CD4-positive, alpha-beta T cell treated with Interleukin-1 beta for 1 hour (primary cell): ENCODE measurements around the gene SLC6A13.
"Not testable (repeated sequence)": the region's sequence is repeated elsewhere in the genome, so short reads cannot be mapped to it uniquely, and the experiment has no call there.

Experiments
- DNase-seq, 2 donors: peaks; one replicate each; pipeline ENCODE4 v3.0.0-alpha.2; 2020 to 2022

Gene SLC6A13

DNA sequence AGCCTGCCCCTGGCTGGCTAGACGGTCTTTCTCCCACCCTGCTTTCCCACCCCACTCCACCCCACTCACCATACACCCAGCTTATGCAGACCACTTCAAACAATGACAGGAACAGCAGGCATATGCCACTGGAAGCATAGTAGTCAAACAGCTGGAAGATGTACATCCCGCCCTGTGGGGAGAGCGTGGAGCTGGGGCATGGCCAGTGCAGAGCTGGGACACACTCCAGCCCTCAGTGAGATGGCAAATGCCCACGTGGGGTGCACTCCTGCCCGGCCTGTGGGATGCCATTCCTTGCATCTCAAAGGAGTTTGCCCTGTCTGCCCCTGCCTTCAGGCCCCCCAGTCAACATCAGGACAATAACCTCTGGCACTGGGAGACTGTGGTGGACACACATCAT is 67.5 kb downstream of the SLC6A13 start:
- DNase-seq, result no peak

DNA sequence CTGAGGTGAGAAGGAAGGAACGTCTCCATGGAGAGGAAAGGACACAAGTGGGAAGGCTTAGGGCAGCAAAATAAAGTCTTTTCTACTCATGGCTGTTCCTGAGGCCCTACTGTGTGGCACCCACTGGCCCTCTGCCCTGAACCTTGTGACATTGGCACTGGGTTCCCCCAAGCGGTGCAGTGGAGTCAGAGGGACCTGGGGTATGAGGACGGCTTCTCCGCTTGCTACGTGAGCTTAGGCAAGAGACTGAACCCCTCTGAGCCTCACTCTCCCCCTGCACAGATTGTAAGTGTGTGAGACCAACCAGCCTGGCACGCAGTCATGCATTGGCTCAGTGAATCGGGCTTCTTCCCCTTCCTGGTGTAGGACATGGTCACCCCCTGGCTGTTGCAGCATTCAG is 68.4 kb downstream of the SLC6A13 start:
- DNase-seq, result no peak

DNA sequence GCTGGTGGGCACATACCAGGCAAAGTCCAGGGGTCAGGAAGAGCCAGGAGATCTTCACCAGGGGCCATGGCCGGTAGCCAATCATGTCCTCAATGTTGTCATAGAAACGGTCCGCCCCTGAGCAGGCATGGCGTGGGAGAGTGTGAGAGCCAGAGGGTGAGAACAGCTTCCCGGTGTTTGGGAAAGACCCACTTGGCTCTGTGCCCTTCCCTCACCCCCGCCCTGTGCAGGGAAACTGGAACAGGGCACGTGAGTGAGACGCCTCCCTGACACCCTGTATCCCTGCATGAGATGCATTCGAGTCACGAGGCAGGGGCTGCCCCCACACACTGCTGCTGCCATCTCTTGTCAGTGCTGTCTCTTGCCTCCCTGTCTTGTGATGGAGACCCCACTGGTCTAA is 69.4 kb downstream of the SLC6A13 start:
- DNase-seq, result no peak

DNA sequence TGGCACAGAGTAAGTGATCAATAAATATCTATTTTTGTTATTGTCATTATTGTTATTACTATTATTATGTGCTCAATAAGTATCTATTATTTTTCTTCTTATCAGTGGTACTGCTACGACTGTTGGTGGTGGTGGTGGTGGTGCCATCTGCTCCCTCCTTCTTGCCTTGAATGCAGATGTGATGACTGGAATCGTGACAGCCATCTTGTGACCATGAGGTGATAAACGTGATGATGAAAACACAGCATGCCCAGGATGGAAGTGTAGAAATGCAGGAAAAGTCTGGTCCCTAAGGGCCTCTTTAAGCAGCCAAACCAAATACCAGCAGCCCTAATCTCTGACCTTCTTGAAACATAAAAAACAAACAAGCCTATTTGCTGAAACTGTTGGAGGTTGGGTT is 71.1 kb downstream of the SLC6A13 start:
- DNase-seq, result no peak

DNA sequence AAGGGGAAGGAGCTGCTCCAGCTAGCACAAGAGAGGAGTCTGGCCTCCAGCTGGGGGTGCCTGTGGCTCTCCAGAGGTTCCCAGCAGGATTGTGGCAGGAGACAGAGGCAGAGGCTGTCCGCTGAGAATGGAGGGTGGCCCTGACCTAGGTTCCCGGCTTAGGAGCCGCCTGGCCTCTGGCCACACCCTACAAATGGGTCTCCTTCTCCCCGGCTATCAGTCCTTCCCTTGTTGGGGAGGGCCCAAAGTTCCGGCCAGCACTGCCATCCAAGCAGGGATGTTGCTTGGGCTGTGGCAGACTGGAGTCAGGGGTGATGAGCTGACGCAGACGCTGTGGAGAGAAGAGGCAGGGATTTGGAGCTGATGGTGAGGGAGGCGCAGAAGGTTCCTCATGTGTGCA is 71.8 kb downstream of the SLC6A13 start:
- DNase-seq, result no peak

DNA sequence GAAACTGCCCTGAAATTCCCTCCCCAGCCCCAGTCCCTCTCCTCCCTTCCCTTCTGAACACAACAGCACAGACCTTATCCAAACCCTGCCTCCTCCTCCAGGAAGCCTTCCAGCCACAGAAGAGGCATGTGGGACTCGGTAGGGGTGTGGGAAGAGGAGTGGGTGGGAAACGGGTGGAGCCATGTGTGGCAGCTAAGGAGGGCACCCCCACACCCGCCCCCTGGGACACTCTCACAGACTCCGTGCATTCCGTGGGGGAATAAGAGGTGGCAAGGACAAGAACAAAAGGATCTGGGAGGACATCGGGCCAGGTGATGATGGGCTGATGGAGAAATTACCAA is 73.0 kb downstream of the SLC6A13 start:
- DNase-seq, result no peak

DNA sequence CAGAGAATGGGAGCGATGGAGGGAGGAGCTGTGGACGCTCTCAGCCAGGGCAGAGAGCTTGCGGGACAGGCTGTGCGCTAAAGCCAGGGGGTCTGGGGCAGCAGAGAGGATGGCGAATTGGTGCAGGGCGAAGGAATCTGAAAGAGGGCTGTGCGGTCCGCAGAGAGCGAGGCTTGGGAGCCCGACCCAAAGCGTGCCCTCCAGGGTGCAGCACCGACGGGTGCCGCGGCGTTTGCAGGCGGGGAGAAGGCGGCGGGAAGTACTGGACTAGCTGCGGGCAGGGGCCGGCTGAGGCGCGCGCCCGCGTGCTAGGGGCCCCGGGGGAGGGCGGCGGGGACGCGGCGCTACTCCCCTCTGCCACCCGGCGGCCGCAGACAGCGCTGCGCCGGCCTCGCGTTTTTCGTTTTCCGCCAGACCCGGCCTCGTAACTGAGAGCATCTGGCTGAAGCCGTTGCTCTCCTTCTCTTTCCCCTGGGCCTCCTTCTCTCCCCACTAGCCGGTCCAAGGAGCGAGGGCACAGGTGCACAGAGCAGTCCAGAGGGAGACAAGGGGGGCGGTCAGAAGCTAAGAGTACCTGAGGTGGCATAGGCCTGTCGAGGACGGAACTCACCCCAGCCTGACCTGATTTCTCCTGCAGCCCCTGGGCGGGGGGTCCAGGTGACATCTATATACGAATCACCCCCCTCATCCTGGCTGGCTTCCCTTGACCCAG is 73.6 kb downstream of the SLC6A13 start:
- peak; percentile 27 to 46 for DNase-seq

DNA sequence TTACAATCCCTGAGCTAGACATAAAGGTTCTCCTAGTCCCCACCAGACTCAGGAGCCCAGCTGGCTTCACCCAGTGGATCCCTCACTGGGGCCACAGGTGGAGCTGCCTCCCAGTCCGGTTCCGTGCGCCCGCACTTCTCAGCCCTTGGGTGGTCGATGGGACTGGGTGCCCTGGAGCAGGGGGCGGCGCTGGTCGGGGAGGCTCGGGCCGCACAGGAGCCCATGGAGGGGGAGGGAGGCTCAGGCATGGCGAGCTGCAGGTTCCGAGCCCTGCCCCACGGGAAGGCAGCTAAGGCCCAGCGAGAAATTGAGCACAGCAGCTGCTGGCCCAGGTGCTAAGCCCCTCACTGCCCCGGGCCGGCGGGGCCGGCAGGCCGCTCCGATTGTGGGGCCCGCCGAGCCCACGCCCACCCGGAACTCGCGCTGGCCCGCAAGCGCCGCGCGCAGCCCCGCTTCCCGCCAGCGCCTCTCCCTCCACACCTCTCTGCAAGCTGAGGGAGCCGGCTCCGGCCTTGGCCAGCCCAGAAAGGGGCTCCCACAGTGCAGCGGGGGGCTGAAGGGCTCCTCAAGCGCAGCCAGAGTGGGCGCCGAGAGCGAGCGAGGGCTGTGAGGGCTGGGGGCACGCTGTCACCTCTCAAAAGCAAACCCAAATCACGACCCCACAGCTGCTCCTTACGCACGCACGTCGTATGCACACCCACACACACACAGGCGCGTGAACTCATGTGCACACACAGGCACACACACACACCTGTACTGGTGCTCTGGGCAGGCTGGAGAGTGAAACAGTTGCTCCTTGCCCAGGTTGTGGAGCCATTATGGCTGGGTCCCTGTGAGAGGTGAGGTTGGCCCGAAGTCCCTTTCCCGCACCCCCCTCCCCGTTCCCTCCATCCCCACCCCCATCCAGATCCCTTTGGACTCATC is 74.4 kb downstream of the SLC6A13 start:
- DNase-seq, result not testable (repeated sequence)

DNA sequence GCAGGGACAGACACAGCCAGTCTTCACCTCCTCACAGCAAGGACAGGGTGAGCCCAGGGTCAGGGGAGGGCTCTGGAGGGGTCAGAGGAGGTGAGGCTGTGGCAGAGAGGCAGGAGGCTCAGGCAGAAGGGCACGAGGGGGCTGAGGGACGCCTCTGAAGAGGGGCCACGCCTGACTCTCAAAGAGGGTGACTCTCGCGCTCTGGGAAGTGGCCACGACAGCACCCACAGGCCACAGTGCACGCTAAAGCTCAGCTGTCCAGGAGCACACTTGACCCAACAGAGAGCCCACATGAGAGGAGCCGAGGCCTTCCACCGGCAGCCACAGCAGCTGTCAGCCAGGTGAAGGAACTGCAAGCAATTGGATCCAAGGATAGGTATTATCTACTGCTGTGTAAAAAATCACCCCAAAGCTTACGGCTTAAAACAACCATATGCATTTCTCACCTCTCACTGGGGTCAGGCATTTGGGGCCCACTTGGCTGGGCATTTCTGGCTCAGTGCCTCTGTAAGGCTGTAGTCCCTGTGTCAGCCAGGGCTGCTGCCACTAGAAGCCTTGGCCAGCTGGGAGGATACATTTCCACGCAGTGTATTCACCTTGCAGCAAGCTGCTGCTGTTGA is 76.5 kb downstream of the SLC6A13 start:
- no peak for DNase-seq

DNA sequence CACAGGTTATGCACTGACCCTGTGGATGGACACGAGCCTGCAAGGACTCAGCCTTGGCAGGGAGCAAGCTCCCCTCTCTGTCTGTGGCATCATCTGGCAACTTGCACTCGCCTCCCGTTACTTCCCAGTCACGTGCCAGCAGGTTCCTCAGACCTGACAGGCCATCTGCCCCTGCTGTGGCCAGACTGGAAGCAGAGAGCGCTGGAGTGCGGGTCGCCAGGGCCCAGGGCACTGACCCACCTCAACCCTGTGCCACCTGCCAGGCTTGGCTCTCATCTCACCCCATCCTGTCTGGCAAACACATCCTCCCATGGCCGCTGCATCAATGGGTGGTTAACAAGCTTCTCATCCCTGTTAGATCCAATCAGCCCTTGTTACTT is 77.1 kb downstream of the SLC6A13 start:
- DNase-seq, result no peak

DNA sequence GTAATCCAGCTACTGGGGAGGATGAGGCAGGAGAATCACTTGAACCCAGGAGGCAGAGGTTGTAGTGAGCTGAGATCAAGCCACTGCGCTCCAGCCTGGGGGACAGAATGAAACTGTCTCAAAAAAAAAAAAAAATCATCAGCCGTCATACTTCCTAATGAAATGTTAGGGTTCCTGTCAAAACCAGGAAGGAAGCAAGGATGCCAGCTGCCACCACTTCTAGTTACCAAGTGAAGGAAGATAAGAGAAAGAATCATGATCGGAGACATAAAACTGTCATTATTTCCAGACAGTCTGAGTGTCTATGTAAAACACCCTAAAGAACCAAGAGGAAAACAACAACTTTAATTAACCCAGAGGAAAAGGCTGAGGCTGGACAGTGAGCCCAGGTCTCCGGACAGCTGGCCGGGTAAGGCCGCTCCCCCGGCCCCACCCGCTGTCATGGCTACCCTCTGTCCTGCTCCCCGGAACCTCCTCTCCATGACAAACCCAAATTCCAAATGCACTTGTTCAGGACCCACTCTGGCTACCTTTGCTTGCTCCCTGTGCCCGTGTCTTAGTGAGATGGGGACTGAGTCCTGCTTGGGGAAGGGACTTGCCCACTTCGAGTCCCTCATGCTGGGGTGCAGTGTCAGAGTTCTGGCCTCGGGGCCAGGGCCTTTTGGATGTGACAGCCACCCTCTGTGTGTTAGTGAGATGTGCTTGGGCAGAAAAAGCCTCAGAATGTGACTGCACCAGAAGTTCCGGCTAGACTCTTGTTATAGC is 77.6 kb downstream of the SLC6A13 start:
- DNase-seq, result no peak

DNA sequence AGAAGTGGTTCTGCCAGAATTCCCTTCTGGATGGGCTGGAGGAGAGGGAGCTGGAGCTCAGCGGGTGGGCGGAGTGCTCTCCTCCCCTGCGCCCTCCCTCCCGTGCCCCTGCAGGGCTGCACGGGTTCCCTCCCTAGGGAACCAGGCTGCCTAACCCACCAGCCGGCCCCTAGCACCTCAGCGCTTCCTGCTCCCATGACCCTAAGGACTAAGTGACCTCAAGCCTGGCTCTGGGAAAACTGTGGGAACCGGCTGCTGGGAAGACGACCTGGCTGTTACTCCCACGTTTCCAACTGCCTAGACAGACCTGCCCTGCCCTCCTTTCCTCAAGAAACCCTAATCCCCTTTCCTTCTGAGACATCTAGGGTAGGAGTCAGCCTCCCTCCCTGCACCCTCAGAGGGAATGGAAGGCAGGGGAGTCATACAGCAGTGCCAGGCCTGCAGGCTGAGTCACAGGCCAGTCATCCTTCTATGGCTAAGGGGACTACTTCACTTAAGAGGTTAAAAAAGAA is 80.2 kb downstream of the SLC6A13 start:
- no peak for DNase-seq

DNA sequence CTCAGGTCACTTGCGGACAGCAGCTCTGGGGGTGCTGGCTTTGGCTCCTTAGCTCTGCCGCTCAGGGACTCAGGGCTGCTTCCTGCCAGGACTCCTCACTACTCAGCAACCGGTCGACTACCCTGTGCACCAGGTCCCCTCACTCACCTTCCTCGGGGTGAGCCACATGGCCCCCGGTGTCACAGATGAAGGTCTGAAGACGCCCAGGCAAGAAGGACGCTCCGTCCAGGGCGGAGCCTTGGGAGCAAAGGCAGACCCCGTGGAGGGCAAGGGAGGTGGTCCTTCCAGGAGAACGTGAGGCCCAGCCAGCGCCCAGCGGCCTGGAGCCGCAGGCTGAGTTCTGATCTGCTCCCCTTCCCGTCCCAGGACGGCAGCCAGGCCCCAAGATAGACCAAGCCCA is 80.7 kb downstream of the SLC6A13 start:
- DNase-seq, result no peak

DNA sequence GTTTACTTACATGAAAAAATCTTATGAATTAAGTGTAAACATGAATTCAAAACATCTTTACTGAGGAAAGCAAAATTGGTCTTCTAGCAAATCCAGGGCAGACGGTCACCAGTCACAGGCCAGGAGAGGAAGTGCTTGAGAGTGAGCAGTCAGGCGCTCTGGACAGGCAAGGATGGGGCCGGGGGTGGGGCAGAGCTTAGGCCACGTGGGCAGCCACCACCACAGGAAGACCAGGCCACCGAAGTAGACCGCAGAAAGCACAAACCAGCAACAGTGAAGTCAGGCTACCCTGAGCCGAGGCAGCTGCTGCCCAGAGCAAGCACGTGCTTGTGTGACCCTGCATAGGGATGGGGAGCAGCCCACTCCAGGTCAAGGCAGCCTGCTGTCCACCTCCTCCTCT is 82.2 kb downstream of the SLC6A13 start:
- peak; percentile 6 to 51 for DNase-seq

DNA sequence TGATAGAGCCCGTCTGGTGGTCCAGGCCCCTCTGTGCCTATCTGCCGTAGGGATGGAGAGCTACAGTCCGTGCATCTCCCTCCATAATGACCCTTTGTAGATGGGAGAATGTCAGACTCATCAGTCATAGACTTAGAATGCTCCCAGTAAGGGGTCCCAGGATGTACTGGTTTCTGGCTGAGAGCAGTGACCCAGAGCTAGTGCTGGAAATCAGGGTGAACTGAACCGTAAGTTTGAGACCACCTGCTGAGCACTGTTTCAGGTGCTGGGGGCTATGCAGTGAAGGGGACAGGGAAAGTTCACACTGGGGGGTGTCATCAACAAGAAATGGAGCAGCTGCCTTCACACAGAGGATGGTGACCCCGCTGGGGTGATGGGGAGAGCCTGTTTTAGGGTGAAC is 82.8 kb downstream of the SLC6A13 start:
- no peak for DNase-seq

DNA sequence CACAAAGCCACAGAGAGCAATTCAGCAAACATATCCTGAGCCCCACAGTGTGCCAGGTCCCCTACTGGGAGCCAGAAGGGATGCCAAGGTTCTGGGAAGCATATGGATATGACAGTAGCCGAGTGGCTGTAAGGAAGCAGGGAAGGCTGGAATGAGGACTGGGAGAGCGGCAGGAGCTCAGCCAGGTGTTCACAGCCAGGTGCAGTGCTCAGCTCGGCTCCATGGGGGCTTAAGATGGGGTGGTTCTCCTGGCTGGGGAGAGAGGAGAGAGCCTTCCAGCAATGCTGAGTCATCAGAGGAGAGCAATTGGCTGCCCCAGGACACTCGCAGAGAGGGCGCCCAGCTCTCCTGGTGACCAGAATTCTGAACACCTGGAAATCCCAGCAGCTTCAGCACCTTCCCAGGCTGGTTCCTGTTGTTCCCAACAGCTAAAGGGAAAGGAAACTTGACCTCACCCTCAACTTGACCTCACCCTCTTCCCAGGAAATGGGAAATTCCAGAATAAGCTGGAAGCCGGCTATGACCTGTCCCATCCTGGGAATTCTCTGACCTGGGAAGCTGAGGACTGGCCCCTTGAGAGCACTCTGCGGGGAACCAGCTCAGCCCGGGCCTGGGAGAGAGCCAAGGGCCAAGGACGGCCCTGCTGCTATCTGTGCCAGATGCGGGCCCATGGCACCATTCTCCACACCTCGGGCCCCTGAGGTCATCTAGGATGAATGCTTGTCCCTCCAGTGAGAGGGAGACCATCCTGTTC is 83.3 kb downstream of the SLC6A13 start:
- DNase-seq, result no peak

DNA sequence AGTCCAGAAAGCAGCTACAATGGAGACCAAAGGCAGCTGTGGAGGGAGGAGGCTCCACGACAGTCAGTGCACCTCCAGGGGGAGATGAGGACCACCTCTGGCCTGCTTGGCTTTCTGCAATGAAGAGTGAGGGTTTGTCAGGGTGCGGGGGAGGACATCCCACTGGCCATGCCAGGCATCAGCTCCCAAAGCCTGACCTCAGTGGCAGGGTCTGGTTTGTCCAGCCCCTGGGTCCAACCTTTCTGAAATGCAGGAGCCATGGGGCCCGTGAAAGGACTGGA is 83.9 kb downstream of the SLC6A13 start:
- DNase-seq, result no peak

DNA sequence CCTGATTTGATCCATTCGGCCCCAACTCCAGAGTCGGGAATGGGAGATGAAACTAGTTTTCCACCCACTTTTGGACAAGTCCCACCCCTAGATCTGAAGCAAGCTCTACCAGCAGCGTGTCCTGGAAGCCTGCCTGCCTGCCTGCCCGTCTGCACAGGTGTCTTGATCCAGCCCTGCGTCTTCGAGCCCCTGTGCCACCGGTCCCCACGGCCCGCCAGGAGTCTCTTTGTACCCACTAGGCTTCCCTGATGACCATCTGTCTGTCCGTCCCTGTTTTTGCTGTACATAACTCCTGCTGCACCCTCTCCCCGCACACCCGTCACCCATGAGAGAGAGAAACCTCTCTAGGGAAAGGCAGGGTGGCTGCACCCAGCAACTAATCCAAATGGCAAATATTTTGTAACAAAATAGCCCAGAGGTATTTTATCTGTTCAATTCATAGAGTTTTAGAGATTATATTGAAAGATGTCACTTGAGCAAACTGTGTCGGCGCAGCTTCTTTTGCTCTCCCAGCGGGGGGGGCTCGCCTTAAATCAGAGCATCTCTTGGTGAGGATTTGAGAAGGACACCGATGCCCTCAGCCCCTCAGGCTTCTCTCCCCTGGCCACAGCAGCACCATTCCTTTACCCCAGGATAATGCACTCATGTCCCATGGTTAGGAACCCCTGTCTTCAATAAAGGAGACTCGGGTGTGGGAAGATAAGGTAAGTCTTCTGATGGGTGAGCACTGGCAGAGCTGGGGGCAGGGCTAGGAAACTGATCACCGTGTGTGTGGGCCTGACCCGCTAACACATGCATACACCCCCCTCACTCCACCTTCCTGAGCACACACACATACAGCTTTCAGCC is 84.4 kb downstream of the SLC6A13 start:
- DNase-seq, result no peak

DNA sequence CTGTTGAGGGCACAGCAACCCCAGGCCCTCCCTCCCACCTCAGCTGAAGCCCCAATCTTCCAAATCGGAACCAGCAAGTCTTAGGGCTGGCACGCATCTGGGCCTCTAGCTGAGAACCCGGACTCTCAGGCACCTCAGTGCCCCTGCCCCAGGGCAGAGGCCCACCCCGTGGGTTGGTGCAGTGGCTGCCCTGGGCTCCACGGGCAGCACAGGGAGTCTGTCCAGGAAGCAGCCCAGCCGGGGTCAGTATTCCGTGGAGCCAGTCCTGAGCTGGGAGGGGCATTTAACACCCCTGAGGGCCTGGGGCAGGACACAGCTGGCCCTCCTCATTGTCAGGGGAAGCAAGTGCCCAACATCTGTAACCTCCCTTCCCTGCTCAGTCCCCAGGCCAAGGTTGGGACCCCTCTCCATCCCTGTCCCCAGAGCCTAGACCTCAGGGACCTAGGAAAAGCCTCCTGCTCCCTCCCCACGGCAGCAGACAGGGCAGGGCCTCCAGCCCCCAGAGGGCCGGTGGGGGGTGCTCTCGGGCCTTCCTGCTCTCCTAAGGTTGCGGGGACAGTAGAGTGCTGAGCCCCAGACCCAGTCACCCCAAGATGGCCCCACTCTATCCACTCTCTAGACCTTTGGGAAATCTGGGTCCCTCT is 85.2 kb downstream of the SLC6A13 start:
- no peak for DNase-seq

DNA sequence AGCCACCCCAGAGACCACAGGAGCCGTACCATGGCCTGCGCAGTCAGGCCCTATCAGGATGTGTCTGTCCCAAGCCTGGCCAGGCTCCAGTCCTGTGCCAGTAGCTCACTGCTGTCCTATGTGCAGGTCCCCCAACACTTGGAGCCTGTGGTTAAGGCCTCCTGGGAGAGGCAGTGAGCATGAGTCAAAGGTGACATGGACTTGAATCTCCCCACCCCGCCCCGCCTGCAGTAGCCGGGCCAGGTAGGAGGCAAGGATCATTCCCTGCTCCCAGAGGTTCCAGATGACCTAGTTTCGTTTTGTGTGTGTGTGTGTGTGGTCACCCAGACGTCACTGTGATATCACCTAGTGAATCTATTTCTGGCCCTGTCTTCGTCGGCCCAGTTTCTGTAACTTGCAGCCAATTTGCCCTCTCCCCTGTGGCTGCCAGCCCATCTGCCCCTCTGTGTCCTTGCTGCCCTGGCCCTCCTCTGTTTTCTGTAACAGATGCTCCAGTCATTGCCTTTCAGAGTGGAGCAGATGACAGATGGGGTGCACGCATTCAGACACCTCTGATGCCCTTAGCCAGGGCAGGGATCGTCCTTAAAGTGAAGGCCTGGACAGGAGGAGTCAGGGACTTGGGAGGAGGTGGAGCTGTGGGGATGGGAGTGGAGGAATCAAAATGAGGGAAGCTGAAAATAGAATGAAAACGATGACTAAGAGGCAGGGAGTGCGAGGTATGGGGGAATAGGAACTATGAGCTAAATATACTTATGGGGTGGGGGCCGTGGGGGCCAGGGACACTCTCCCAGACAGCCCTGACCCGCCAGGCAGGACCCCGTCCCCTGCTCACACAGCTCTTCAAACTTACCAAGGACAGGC is 86.1 kb downstream of the SLC6A13 start:
- DNase-seq, result no peak
